Activated naive CD4-positive, alpha-beta T cell treated with anti-CD3 and anti-CD28 coated beads for 36 hours (primary cell): ENCODE measurements around the gene HOXA1. TPM values are rescaled to one million over a fixed set of nuclear protein-coding genes. Genes with fewer than 3 reads are reported as not detected.

Source experiments
- CTCF ChIA-PET: fragments of 350-600 bp; sonication (Branson Sonifier 250); formaldehyde crosslinking; loops from one replicate; lab custom pipeline; 2021; ENCODE audit warnings: antibody characterized with exemption; lab: Charles Lee
- DNase-seq: peaks from one replicate; pipeline ENCODE4 v3.0.0-alpha.2; 2020
- H3K27ac Mint-ChIP-seq: one replicate; pipeline ENCODE4 v1.8.0; 2021; ENCODE audit warnings: mild to moderate bottlenecking, mixed read lengths
- H3K27me3 Mint-ChIP-seq: one replicate; pipeline ENCODE4 v1.8.0; 2021; ENCODE audit warnings: low read depth, mixed read lengths
- H3K36me3 Mint-ChIP-seq: one replicate; pipeline ENCODE4 v1.8.0; 2021; ENCODE audit warnings: low read depth, mixed read lengths
- H3K4me1 Mint-ChIP-seq: one replicate; pipeline ENCODE4 v1.8.0; 2021; ENCODE audit warnings: low read depth, mixed read lengths
- H3K4me3 Mint-ChIP-seq: one replicate; pipeline ENCODE4 v1.8.0; 2021; ENCODE audit warnings: mild to moderate bottlenecking, moderate library complexity, mixed read lengths
- H3K9me3 Mint-ChIP-seq: one replicate; pipeline ENCODE4 v1.8.0; 2021; ENCODE audit warnings: mixed read lengths
- intact Hi-C: fragments of 100-400 bp; cut with micrococcal nuclease; formaldehyde crosslinking; loops from one replicate; pipeline ENCODE4 v1.15.1; 2023
- total RNA-seq, 2 experiments: library from RNA; stranded (reverse); gene quantifications; one replicate each; pipeline ENCODE4 v1.2.3, GENCODE V29; 2021

Gene HOXA1
- total RNA-seq, 2 experiments from 2014 or later, result 0.24 to 0.30 TPM

DNA sequence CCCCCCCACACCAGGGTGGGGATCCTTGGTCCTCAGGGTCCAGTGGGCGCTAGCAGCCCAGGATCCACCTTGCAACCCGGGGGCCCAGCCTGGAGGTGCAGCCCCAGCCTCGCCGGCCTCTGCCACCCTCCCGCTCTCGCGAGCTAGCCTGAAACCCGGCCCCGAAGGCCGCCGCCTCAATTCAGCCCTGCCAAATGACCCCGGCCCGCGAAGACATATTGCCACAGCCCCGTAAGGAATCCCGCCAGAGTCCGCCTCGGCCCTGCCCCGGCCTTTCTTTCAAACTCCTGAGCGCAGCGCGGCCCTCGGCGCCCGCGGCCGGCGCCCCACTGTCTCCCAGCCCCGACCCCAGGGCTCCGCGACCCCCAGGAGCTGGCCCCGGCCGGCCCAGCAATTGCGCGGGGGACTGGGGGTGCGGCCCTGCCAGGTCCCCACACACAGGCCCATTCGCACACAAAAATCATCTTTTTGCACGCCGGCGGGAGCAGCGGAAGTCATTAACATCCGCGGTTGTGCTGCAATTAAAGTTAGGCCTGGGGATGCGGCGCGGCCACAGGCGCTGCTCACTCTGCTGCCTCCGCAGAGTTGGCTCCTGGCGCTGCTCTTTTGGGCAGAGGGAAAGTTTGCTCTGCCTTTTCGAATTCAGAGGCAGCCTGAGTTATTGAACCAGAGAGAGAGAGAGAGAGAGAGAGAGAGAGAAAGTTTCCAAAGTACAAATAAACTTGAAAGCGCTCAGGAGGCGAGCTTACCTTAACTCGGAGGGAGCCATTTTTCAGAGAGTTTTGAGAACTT is 43.7 kb upstream of the HOXA1 start:
- Mint-ChIP-seq H3K4me3 (no peak overlapping the region), H3K4me1 (peaks cover 9% of the 10 kb centered on the region), H3K9me3 (no peaks in the 10 kb centered on the region), H3K27me3 (peaks cover 57% of the 10 kb centered on the region), H3K27ac (no peak overlapping the region), H3K36me3 (no peaks in the 10 kb centered on the region)
- CTCF ChIA-PET, result interaction anchor here (1.9 kb wide), 1 partner anchor 11 kb away, joined by 8 read pairs; no protein-coding TSS in a partner anchor
- intact Hi-C loops, result no loop called here
- DNase-seq, result no peak

DNA sequence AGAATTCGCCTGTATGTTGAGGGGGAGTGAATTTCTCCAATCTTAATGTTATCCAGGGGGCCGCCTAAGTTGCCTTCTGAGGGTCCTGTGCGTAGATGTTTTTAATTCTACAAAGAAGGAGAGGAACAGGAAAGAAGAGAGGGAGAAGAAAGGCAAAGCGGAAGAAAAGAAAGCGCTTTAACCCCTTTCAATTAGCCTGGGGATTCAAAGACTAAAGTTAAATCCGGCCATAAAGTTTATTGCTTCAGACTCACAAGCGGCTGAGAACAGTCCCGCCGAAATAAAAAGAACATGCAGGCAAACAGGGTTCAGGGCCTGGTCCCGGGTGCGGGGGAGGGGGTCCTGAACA is 43.2 kb upstream of the HOXA1 start:
- CTCF ChIA-PET, result interaction anchor here (1.9 kb wide), 1 partner anchor 11 kb away, joined by 8 read pairs; no protein-coding TSS in a partner anchor
- Mint-ChIP-seq H3K36me3 (no peaks in the 10 kb centered on the region), H3K4me1 (peaks cover 15% of the 10 kb centered on the region), H3K27me3 (peaks cover 54% of the 10 kb centered on the region), H3K9me3 (no peaks in the 10 kb centered on the region), H3K4me3 (no peak overlapping the region), H3K27ac (no peak overlapping the region)
- DNase-seq, result no peak
- intact Hi-C loops, result no loop called here

DNA sequence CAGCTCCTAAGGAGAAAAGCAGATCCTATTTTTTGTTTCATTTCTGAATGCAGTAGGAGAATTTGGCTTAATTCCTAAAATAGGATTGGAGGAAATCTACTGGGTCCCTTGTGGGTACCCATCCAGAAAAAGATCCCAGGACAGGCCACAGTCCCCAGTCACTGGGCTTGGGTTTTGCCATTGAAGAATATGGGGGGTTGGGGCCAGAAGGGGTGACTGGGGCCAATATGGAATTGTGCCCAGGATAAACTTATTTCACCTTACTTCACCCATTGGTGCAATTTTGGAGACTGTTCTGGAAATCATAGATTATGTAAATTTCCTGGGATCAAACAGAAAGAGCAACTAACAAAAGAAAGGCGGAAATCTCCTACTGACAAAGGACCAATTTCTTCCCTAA is 42.7 kb upstream of the HOXA1 start:
- Mint-ChIP-seq H3K9me3 (no peaks in the 10 kb centered on the region), H3K27me3 (peaks cover 55% of the 10 kb centered on the region), H3K27ac (no peak overlapping the region), H3K4me1 (peaks cover 19% of the 10 kb centered on the region), H3K4me3 (no peak overlapping the region), H3K36me3 (no peaks in the 10 kb centered on the region)
- DNase-seq, result no peak
- CTCF ChIA-PET, result no interaction called here
- intact Hi-C loops, result no loop called here

DNA sequence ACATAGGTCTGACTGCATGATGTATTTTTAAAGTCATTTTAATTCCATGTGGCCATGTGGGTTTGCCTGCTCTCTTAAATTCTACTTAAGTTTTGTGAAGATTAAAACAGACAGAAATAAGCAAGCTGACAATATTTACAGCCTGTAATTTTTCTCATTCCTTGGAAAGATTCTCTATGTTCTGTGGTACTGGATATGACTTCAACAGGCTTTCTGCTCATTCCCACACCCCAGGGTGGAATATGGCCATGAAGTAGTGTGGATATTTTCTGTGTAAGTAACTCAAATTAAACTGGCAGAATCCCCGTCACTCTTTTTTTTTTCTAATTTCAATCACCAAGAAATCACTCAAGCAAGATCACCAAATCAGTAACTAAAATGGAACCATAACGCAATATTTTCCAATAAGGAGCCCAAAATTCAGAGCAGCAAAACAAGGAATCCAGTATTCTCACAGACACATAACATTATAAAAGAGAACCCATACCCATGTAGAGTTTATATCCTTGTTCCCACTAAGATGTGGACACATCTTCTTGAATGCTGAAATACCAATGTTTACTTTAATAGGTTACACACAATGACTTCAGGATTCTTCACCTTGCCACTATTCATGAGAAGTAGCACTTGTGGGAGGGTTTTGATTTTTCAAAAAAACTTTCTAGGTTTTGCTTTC is 42.0 kb upstream of the HOXA1 start:
- CTCF ChIA-PET, result no interaction called here
- H3K9me3 Mint-ChIP-seq, result no peaks in the 10 kb centered on the region
- peaks cover 19% of the 10 kb centered on the region for H3K4me1 Mint-ChIP-seq
- H3K27ac Mint-ChIP-seq, result no peak overlapping the region
- no peak overlapping the region for H3K4me3 Mint-ChIP-seq
- no peak for DNase-seq
- intact Hi-C loops, result no loop called here
- H3K27me3 Mint-ChIP-seq, result peaks cover 59% of the 10 kb centered on the region
- no peaks in the 10 kb centered on the region for H3K36me3 Mint-ChIP-seq

DNA sequence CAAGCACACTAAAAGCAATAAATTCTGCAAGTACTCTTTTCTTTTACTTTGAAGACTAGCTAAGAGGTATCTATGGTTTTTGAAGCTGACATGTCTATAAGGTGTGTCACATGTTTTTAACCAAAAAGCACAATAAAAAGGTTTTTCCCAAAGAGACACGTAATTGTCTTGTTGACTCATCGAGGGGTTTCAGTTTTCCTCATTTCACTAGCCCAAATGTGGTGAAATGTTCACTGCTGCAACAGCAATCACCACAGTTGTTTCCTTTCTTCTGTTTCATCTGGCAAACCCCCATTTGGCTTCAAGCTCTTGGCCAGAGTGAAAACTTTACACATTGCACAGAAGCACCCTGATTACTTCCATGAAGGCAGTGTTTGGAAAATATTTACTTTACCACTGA is 38.6 kb upstream of the HOXA1 start:
- H3K27ac Mint-ChIP-seq, result peak overlapping the region; percentile 51
- no peak overlapping the region for H3K4me3 Mint-ChIP-seq
- H3K9me3 Mint-ChIP-seq, result no peaks in the 10 kb centered on the region

DNA sequence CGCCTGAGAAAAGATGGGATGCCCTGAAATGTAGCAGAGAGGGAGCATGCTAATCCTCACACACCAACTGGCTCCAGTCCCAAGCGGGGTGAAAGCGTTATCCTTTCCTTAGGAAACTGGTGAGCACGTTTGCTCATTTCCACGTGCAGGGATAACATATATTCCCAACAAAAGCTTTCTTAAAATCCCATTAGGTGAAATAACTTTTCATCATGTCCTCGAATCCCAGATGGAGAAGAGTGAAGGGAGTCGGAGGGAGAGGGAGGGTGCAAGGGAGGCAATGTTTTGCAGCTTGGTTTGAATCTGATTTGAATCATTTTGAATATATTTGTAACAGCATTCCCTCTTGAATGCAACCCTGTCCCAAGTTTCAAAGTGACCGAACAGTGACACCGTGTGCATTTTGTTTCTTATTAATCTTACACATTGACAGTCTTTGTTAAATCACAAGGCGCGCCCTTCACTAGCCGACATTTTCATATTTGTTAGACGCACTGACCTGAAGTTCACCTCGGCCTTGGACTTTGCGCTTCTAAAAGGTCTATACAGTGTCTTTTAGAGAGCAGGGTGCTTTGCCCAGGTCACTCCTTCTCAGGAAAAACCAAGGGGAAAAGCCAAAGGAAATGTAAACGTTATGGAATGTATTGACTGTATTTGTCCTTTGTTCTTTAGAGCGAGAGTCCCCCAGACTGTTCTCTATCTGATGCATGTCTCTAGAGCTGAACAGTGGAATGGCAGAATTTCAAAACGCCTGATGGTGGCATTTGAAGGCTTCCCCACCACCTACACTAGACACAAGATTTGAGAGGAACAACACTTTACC is 37.8 kb upstream of the HOXA1 start:
- H3K9me3 Mint-ChIP-seq, result no peaks in the 10 kb centered on the region
- no peaks in the 10 kb centered on the region for H3K36me3 Mint-ChIP-seq
- peak overlapping the region; percentile 17 for H3K27ac Mint-ChIP-seq
- H3K27me3 Mint-ChIP-seq, result peaks cover 54% of the 10 kb centered on the region
- CTCF ChIA-PET, result interaction anchor here (1.1 to 1.2 kb wide), 2 partner anchors 10 to 444 kb away, joined by 3 read pairs; partner anchors contain the start of gene HOXA5
- H3K4me3 Mint-ChIP-seq, result no peak overlapping the region
- intact Hi-C loops, result loop anchor here (1.0 to 2.0 kb wide), 6 partner anchors 17 to 979 kb away; partner anchors contain the start of gene SKAP2
- peaks cover 19% of the 10 kb centered on the region for H3K4me1 Mint-ChIP-seq
- no peak for DNase-seq

More for the DNA sequence above, 38.6 kb upstream of the HOXA1 start:
- DNase-seq, result peak; percentile 64
- CTCF ChIA-PET, result interaction anchor here (0.7 to 1.1 kb wide), 3 partner anchors 27 to 452 kb away, joined by 3 to 5 read pairs (median 5); no protein-coding TSS in a partner anchor
- peaks cover 19% of the 10 kb centered on the region for H3K4me1 Mint-ChIP-seq
- H3K27me3 Mint-ChIP-seq, result peaks cover 54% of the 10 kb centered on the region
- intact Hi-C loops, result loop anchor here (1.0 to 2.0 kb wide), 6 partner anchors 16 to 980 kb away; partner anchors contain the start of gene SKAP2
- no peaks in the 10 kb centered on the region for H3K36me3 Mint-ChIP-seq

DNA sequence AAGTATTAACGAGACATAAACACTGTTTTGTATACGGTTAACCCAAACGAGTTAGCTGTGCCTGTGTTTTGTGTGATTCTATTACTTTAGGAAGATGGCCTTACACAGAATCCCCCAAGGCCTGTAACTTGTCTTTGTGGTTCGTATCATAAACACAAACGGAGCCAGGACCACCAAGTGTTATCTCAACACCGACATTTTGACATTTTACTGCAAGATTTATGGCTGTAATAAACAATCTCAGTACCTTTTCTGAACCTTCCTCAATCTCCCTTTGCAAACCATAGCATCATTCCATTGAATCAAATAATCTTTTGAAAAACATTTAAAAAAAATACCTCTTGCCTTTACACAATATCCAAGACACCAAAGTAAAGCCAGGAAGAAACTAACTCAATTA is 37.2 kb upstream of the HOXA1 start:
- CTCF ChIA-PET, result interaction anchor here (1.2 kb wide), 1 partner anchor 11 kb away, joined by 3 read pairs; the partner anchor contains the start of gene HOXA5
- intact Hi-C loops, result no loop called here
- no peak for DNase-seq
- peaks cover 52% of the 10 kb centered on the region for H3K27me3 Mint-ChIP-seq
- no peak overlapping the region for H3K4me3 Mint-ChIP-seq
- H3K4me1 Mint-ChIP-seq, result peaks cover 19% of the 10 kb centered on the region
- H3K27ac Mint-ChIP-seq, result no peak overlapping the region
- H3K9me3 Mint-ChIP-seq, result no peaks in the 10 kb centered on the region
- H3K36me3 Mint-ChIP-seq, result no peaks in the 10 kb centered on the region

DNA sequence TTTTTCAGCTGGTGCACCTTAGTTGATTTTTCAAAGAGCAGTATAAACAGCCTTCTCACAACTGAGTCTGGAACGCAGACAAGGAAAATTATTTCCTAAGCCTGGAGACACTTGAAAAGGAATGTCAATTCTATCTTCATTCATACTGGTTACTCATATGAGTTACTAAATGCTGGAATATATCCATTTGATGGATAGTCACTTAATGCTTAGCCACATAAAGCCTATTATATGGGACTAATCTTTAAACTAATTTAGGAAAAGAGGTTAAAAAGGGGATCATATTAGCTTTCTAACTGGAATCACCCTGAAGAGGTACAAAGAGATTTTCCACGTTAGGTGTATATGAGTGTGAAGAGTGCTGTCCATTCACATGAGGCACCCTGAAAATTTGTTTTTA is 36.4 kb upstream of the HOXA1 start:
- Mint-ChIP-seq H3K4me3 (no peak overlapping the region), H3K27me3 (peaks cover 55% of the 10 kb centered on the region), H3K36me3 (no peaks in the 10 kb centered on the region), H3K27ac (no peak overlapping the region), H3K4me1 (peaks cover 19% of the 10 kb centered on the region), H3K9me3 (no peaks in the 10 kb centered on the region)
- intact Hi-C loops, result no loop called here
- CTCF ChIA-PET, result no interaction called here
- no peak for DNase-seq

DNA sequence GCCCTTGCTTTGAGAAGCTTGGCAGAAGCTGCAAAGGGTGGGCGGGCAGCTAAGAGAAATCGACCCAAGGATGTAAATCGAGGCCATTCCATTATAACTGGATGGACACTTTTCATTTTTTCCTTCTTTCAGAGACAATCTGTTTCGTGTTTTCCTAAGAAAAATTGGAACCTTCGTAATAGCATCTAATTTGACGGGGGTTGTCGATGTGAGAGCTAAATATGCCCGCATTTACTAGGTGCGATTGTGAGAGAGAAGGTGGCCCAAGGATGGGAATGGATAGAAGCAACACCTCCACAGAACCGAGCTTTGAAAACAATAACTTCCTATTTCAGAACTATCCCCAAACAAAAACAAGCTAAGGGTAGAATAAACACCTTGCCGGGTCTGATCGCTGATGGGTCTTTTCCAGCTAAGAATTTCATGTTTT is 35.6 kb upstream of the HOXA1 start:
- peak overlapping the region; percentile 53 for H3K4me3 Mint-ChIP-seq
- intact Hi-C loops, result no loop called here
- H3K27ac Mint-ChIP-seq, result no peak overlapping the region
- CTCF ChIA-PET, result interaction anchor here (0.6 to 0.7 kb wide), 2 partner anchors 14 to 281 kb away, joined by 4 read pairs; no protein-coding TSS in a partner anchor
- no peaks in the 10 kb centered on the region for H3K9me3 Mint-ChIP-seq
- H3K4me1 Mint-ChIP-seq, result peaks cover 19% of the 10 kb centered on the region
- H3K36me3 Mint-ChIP-seq, result no peaks in the 10 kb centered on the region
- no peak for DNase-seq
- H3K27me3 Mint-ChIP-seq, result peaks cover 53% of the 10 kb centered on the region

DNA sequence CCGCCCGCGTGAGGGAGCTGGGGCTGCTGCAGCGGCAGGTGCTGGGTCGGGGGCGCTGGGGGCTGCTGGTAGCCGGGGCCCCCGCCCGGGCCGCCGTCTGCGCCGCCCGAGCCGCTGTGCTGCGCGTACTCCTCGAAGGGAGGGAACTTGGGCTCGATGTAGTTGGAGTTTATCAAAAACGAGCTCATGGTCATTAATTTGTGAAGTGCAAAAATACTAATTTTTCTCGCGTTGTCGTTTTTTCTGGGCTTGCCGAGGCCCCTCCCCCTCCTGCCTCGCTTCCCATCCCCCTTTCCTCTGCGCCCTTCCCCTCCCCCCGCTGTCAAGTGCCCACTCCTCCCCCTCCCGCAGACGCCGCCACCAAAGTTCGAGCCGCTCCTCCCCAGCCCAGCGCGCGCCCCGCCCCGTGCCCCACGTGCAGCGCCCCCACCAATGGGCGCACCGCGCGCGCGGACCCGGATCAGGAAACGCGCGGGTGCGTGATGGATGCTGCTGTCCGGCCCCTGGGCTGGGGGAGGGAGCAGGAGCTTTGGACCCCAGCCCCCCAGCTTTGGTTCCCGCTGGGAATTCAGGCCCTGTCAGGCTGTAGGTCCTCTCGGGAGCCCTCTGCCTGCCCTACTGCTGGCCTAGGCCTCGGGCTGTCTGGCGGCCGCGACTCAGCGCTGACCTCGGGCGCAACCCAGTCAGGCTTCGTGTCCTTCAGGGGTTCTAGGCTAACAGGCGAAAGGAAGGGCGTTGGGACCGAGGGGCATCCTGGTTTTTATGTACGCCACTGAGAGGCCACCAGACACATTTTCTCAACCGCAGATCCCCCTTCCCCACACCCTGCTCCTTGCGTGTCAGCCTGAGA is 35.0 kb upstream of the HOXA1 start, which contains the start of gene HOXA4:
Gene HOXA4 (minus strand): TSS at position 218 of the 850 bp plus-strand sequence. CDS start 24 bp downstream, at position 194.
- Mint-ChIP-seq H3K4me3 (peak within 1 kb of the TSS; percentile 53), H3K4me1 (peaks cover 19% of the 10 kb centered on the region), H3K27me3 (peaks cover 51% of the 10 kb centered on the region), H3K27ac (no peak within 1 kb of the TSS), H3K9me3 (no peaks in the 10 kb centered on the region), H3K36me3 (no peaks in the 10 kb centered on the region)
- intact Hi-C loops, result no loop called here
- DNase-seq, result peak; percentile 71
- CTCF ChIA-PET, result interaction anchor here (0.6 kb wide), 1 partner anchor 280 kb away, joined by 4 read pairs; no protein-coding TSS in a partner anchor
